Measurements from ENCODE around the gene RNASE12.
"Not testable (repeated sequence)": the region's sequence is repeated elsewhere in the genome, so short reads cannot be mapped to it uniquely, and the experiment has no call there.

RNASE12 gene

GRCh38 chr14:20578325-20578724 is 12.9 kb downstream of the RNASE12 start:
- DNase-seq, result no peak

- DNase-seq, result not testable (repeated sequence)
Observed at GRCh38 chr14:20572382-20572990, 18.7 kb downstream of the RNASE12 start.

GRCh38 chr14:20570720-20571119 is 20.5 kb downstream of the RNASE12 start:
- not testable (repeated sequence) for DNase-seq

GRCh38 chr14:20569865-20570264 is 21.3 kb downstream of the RNASE12 start:
- not testable (repeated sequence) for DNase-seq

DNA sequence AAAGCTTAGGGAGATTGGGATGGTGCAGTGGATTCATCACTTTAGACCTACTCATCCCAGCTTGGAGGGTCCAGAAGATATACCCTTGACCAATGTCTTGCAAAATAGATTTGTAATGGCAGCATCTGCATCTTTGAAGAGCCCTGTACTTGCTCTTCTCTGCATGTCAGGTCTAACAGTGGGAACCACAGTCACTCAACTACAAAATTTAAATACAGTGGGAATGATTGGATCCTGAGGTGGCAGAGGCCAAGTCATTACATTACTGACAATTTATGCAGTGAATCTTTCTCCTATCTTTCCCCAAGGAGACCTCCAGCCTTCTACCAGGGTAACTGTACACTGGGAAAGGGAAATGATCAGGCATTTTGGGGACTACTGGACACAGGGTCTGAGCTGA is 22.1 kb downstream of the RNASE12 start:
- DNase-seq, result no peak

DNA sequence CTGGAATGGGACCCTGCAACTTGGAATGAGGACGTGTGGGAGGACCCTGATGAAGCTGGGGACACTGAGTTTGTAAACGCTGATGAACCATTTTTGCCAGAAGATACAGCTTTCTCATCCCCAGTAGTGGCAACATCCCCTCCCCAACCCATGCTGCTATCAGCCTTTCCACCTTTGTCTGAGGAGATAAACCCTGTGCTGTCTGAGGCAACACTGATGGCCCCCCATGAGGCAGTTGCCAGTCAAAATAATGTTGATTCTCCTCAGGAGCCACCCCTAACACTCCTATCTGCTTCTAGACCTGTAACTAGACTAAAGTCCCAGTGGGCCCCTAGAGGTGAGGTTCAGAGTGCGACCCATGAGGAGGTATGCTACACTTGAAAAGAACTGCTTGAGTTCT is 22.8 kb downstream of the RNASE12 start:
- DNase-seq, result no peak

GRCh38 chr14:20567199-20567598 is 24.0 kb downstream of the RNASE12 start:
- not testable (repeated sequence) for DNase-seq

GRCh38 chr14:20564501-20564997 is 26.6 kb downstream of the RNASE12 start:
- no peak for DNase-seq

DNA sequence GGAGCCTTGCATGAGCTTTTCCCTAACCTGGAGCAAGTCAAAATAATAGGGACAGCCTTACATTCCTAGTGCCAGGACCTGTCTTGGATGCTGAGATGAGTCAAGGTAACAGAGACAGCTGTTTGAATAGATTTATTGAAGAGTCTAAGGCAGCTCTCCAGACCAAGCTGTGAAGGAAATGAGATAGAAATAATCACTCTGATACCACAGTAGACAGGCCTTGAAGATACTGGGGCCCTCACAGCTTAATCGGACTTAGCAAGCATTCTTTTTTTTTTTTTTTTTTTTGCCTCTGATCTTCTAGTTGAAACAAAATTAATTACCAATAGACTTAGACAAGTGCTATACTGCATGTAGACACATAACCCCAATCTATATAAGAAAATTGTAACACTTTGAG is 27.2 kb downstream of the RNASE12 start:
- no peak for DNase-seq

- DNase-seq, result no peak
Observed at GRCh38 chr14:20560961-20561360, 30.2 kb downstream of the RNASE12 start, which contains the start of gene RNASE9. Gene RNASE9, minus strand, starts transcription at chr14:20561047.

GRCh38 chr14:20559461-20559904 is 31.7 kb downstream of the RNASE12 start:
- DNase-seq, result no peak

DNA sequence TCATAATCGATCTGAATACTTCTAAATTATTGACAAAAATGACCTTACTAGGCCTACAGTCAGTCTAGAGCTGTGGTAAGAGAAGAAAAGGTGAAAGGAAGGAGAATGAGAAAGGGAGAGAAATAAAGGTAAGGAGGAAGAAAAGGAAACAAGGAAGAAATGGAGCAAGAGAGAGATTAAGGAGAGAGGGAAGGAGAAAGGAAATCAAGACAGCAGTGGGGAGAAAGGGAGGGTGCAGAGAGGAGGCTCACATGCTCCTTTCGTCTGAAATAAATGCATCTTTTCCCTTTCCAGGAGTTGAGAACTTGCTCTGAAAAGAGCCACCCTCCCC is 34.0 kb downstream of the RNASE12 start:
- no peak for DNase-seq

- DNase-seq, result no peak
Observed at GRCh38 chr14:20556500-20557211, 34.5 kb downstream of the RNASE12 start.

- no peak for DNase-seq
Observed at GRCh38 chr14:20555845-20556244, 35.3 kb downstream of the RNASE12 start.

DNA sequence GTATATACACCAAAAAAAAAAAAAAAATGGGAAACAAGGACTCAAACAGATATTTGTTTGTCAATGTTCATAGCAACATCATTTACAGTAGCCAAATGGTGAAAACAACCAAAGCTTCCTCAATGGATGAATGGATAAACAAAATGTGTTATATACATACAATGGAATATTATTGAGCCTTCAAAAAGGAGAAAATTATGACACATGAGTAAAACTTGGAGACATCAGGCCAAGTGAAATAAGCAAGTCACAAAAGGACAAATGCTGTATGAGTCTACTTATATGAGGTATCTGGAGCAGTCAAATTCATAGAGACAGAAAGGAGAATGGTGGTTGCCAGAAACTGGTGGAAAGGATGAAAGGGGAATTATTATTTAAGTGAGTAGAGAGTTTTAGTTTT is 38.2 kb downstream of the RNASE12 start:
- no peak for DNase-seq

GRCh38 chr14:20551606-20552005 is 39.6 kb downstream of the RNASE12 start:
- no peak for DNase-seq

GRCh38 chr14:20550926-20551325 is 40.2 kb downstream of the RNASE12 start:
- DNase-seq, result no peak

DNA sequence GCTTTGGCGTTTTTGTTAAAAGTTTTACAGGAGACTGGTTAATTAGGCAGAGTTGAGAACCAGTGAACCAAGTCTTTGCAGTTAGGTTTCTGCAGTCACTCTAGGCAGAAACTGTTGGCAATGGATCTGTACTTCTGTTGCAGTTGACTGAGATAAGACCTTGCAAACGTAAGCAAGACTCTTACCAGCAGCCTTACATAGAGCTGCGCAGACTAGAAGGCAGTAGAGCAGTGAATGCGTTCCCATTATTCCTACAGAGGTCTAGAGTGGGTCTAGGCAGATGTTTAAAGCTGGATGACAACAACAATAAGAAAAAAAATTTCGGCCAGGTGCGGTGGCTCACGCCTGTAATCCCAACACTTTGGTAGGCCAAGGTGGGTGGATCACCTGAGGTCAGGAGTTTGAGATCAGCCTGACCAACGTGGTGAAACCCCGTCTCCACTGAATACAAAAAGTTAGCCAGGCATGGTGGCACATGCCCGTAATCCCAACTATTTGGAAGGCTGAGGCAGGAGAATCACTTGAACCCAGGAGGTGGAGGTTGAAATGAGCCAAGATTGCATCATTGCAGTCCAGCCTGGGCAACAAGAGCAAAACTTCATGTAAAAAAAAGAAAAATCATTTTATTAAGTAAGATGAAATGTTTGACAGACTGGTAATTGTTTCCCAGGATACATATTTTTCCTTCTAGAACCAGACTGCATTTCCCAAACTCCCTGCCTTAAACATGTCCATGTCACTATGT is 42.6 kb downstream of the RNASE12 start:
- no peak for DNase-seq

DNA sequence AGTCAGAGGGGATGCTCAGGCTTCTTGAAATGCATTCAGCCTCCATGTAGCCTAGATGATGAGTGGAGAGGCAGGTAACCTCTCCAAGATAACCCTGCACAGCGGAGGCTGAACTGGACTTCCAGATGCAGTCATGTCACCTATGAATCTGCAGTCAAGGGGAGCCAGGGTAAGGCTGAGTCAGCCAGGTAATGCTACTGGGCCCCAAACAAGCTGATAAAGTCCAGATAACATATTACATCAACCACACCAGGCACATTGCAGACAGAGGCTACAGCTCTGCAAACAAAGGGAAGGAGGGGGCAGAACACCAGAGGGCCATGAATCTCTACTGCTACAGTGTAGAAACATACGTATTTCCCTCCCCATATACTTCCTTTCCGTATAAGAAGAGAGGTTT is 44.3 kb downstream of the RNASE12 start:
- no peak for DNase-seq

Measured in NCI-H2081 (cell line).